ENCODE measurements around the gene NTRK2. TPM values are rescaled to one million over a fixed set of nuclear protein-coding genes. Genes with fewer than 3 reads are reported as not detected.

NTRK2 gene
- total RNA-seq, 1 donor from 2014 or later, result 0.02 TPM

GRCh38 chr9:85030316-85030715 lies 360.8 kb downstream of the NTRK2 start:
- Histone ChIP-seq H3K4me3 (no peak overlapping the region), H4K20me1 (ENCODE audit: low read depth) (no peaks in the 10 kb centered on the region), H3K36me3 (no peaks in the 10 kb centered on the region), H3K27ac (no peak overlapping the region), H3K9ac (no peak overlapping the region), H3K9me3 (ENCODE audit: low read depth) (peaks cover 6% of the 10 kb centered on the region), H3K4me1 (no peaks in the 10 kb centered on the region), H2AFZ (replicated peaks) (no peak overlapping the region), H3F3A (ENCODE audit: low read depth) (no peaks in the 10 kb centered on the region), H3K27me3 (no peaks in the 10 kb centered on the region), H3K4me2 (no peak overlapping the region), H3K79me2 (ENCODE audit: low read depth) (no peaks in the 10 kb centered on the region)
- Mint-ChIP-seq H3K4me1 (peaks cover 3% of the 10 kb centered on the region), H3K27me3 (ENCODE audit: insufficient read depth, low read depth) (no peaks in the 10 kb centered on the region), H3K4me3 (no peak overlapping the region), H3K27ac (no peak overlapping the region), H3K9me3 (peaks cover 6% of the 10 kb centered on the region), H3K36me3 (no peaks in the 10 kb centered on the region)
- TF ChIP-seq CTCF (IDR thresholded peaks at IDR 0.05) (no peak), EZH2 (IDR thresholded peaks at IDR 0.05) (no peak), EZH2phosphoT487 (IDR thresholded peaks at IDR 0.05) (no peak)
- DNase-seq (ENCODE audit: low spot score), result no peak

GRCh38 chr9:85036496-85036895 lies 367.0 kb downstream of the NTRK2 start:
- Mint-ChIP-seq H3K36me3 (no peaks in the 10 kb centered on the region), H3K4me3 (no peak overlapping the region), H3K9me3 (peaks cover 4% of the 10 kb centered on the region), H3K27ac (no peak overlapping the region), H3K4me1 (peaks cover 9% of the 10 kb centered on the region), H3K27me3 (ENCODE audit: insufficient read depth, low read depth) (no peaks in the 10 kb centered on the region)
- no peaks in the 10 kb centered on the region for H3F3A ChIP-seq (ENCODE audit: low read depth)
- TF ChIP-seq EZH2phosphoT487 (IDR thresholded peaks at IDR 0.05) (no peak), CTCF (IDR thresholded peaks at IDR 0.05) (no peak), EZH2 (IDR thresholded peaks at IDR 0.05) (no peak)
- DNase-seq (ENCODE audit: low spot score), result no peak
- no peak overlapping the region for H3K9ac ChIP-seq
- H2AFZ ChIP-seq (replicated peaks), result no peak overlapping the region
- H4K20me1 ChIP-seq (ENCODE audit: low read depth), result no peaks in the 10 kb centered on the region
- no peaks in the 10 kb centered on the region for H3K36me3 ChIP-seq
- no peak overlapping the region for H3K4me3 ChIP-seq
- no peak overlapping the region for H3K4me2 ChIP-seq
- no peaks in the 10 kb centered on the region for H3K4me1 ChIP-seq
- peaks cover 6% of the 10 kb centered on the region for H3K9me3 ChIP-seq (ENCODE audit: low read depth)
- no peak overlapping the region for H3K27ac ChIP-seq
- H3K27me3 ChIP-seq, result no peaks in the 10 kb centered on the region
- no peaks in the 10 kb centered on the region for H3K79me2 ChIP-seq (ENCODE audit: low read depth)

- H3K27ac Mint-ChIP-seq, result no peak overlapping the region
- Histone ChIP-seq H3K4me3 (no peak overlapping the region), H3K27me3 (no peaks in the 10 kb centered on the region), H4K20me1 (ENCODE audit: low read depth) (no peaks in the 10 kb centered on the region), H3K36me3 (no peaks in the 10 kb centered on the region), H3K9me3 (ENCODE audit: low read depth) (no peaks in the 10 kb centered on the region), H3K4me2 (no peak overlapping the region), H3K4me1 (no peaks in the 10 kb centered on the region), H2AFZ (replicated peaks) (no peak overlapping the region), H3F3A (ENCODE audit: low read depth) (no peaks in the 10 kb centered on the region), H3K79me2 (ENCODE audit: low read depth) (no peaks in the 10 kb centered on the region), H3K9ac (no peak overlapping the region), H3K27ac (no peak overlapping the region)
- no peaks in the 10 kb centered on the region for H3K27me3 Mint-ChIP-seq (ENCODE audit: insufficient read depth, low read depth)
- H3K9me3 Mint-ChIP-seq, result no peaks in the 10 kb centered on the region
- no peak overlapping the region for H3K4me3 Mint-ChIP-seq
- no peak for DNase-seq (ENCODE audit: low spot score)
- no peak for TF ChIP-seq EZH2phosphoT487 (IDR thresholded peaks at IDR 0.05)
- no peak for TF ChIP-seq EZH2 (IDR thresholded peaks at IDR 0.05)
- no peak for TF ChIP-seq CTCF (IDR thresholded peaks at IDR 0.05)
- H3K4me1 Mint-ChIP-seq, result peaks cover 9% of the 10 kb centered on the region
- H3K36me3 Mint-ChIP-seq, result no peaks in the 10 kb centered on the region
Observed at GRCh38 chr9:85038061-85038460, 368.5 kb downstream of the NTRK2 start.

All from neural progenitor cell (in vitro differentiated cells).